GM19035 (cell line): ENCODE data around the gene TWF2.

Source experiments
- ATAC-seq: cut with Tn5 transposase; IDR thresholded peaks from one replicate; pipeline ENCODE4 v1.9.1; 2021; ENCODE audit not compliant: unreplicated experiment

TWF2 gene

GRCh38 chr3:52238193-52238760 is 681 bp downstream of the TWF2 start:
- ATAC-seq = peak; percentile 3

GRCh38 chr3:52237657-52238172 is 1.2 kb downstream of the TWF2 start:
- no peak for ATAC-seq

GRCh38 chr3:52237006-52237656 is 1.8 kb downstream of the TWF2 start:
- no peak for ATAC-seq

GRCh38 chr3:52236424-52236886 is 2.5 kb downstream of the TWF2 start:
- no peak for ATAC-seq

GRCh38 chr3:52234516-52235447 is 4.2 kb downstream of the TWF2 start:
- no peak for ATAC-seq

GRCh38 chr3:52233968-52234367 is 5.0 kb downstream of the TWF2 start:
- no peak for ATAC-seq

- ATAC-seq = no peak
Measured at GRCh38 chr3:52233108-52233591, 5.8 kb downstream of the TWF2 start.

GRCh38 chr3:52232279-52233107 is 6.5 kb downstream of the TWF2 start:
- no peak for ATAC-seq

- ATAC-seq = no peak
Measured at GRCh38 chr3:52231502-52232278, 7.3 kb downstream of the TWF2 start.

GRCh38 chr3:52230889-52231499 is 8.0 kb downstream of the TWF2 start:
- ATAC-seq = no peak

GRCh38 chr3:52230461-52230860 is 8.5 kb downstream of the TWF2 start:
- ATAC-seq = no peak

- ATAC-seq = no peak
Measured at GRCh38 chr3:52229656-52230055, 9.3 kb downstream of the TWF2 start.

- ATAC-seq = no peak
Measured at GRCh38 chr3:52228751-52229291, 10.1 kb downstream of the TWF2 start.

- no peak for ATAC-seq
Measured at GRCh38 chr3:52228266-52228665, 10.7 kb downstream of the TWF2 start.

- no peak for ATAC-seq
Measured at GRCh38 chr3:52227766-52228165, 11.2 kb downstream of the TWF2 start.

- ATAC-seq = no peak
Measured at GRCh38 chr3:52227117-52227516, 11.8 kb downstream of the TWF2 start.

- no peak for ATAC-seq
Measured at GRCh38 chr3:52226229-52226817, 12.6 kb downstream of the TWF2 start.

GRCh38 chr3:52225452-52226228 is 13.3 kb downstream of the TWF2 start, which contains the start of gene TLR9:
TSS of gene TLR9 (minus strand) at chr3:52225645. CDS start at chr3:52225529, 116 bp downstream.
- ATAC-seq = peak; percentile 82
